Ishikawa (cell line): Measurements from ENCODE around the gene SH3GLB1.

ENCODE experiments used
- CEBPB ChIP-seq: IDR thresholded peaks from 2 replicates; pipeline ENCODE4 v1.6.1; 2012
- CREB1 ChIP-seq: IDR thresholded peaks from 2 replicates; pipeline ENCODE4 v1.6.1; 2012; ENCODE audit warnings: low read depth
- EGR1 ChIP-seq: IDR thresholded peaks from 2 replicates; pipeline ENCODE4 v1.6.1; 2012
- EP300 ChIP-seq: IDR thresholded peaks from 2 replicates; pipeline ENCODE4 v1.6.1; 2012; ENCODE audit warnings: borderline replicate concordance
- FOXM1 ChIP-seq: IDR thresholded peaks from 2 replicates; pipeline ENCODE4 v1.6.1; 2012; ENCODE audit warnings: low read depth, borderline replicate concordance
- NFIC ChIP-seq: IDR thresholded peaks from 2 replicates; pipeline ENCODE4 v1.6.1; 2012
- RAD21 ChIP-seq: IDR thresholded peaks from 2 replicates; pipeline ENCODE4 v1.6.1; 2012; ENCODE audit warnings: low read depth
- TAF1 ChIP-seq: IDR thresholded peaks from 2 replicates; pipeline ENCODE4 v1.6.1; 2012; ENCODE audit warnings: low read depth, mild to moderate bottlenecking
- TCF12 ChIP-seq: IDR thresholded peaks from 2 replicates; pipeline ENCODE4 v1.6.1; 2012; ENCODE audit warnings: low read depth
- TEAD4 ChIP-seq: IDR thresholded peaks from 2 replicates; pipeline ENCODE4 v1.6.1; 2012
- YY1 ChIP-seq: IDR thresholded peaks from 2 replicates; pipeline ENCODE4 v1.6.1; 2012; ENCODE audit warnings: low read depth
- ZBTB7A ChIP-seq: IDR thresholded peaks from 2 replicates; pipeline ENCODE4 v1.6.1; 2012; ENCODE audit warnings: low read depth
- TF ChIP-seq, protein P1 (sequence below): IDR thresholded peaks from 2 replicates; pipeline ENCODE4 v1.6.1; 2012
- TF ChIP-seq, protein P2 (sequence below): IDR thresholded peaks from 2 replicates; pipeline ENCODE4 v1.6.1; 2012
- TF ChIP-seq, protein P3 (sequence below): IDR thresholded peaks from 2 replicates; pipeline ENCODE4 v1.6.1; 2012; ENCODE audit warnings: low read depth, mild to moderate bottlenecking

SH3GLB1 gene

DNA sequence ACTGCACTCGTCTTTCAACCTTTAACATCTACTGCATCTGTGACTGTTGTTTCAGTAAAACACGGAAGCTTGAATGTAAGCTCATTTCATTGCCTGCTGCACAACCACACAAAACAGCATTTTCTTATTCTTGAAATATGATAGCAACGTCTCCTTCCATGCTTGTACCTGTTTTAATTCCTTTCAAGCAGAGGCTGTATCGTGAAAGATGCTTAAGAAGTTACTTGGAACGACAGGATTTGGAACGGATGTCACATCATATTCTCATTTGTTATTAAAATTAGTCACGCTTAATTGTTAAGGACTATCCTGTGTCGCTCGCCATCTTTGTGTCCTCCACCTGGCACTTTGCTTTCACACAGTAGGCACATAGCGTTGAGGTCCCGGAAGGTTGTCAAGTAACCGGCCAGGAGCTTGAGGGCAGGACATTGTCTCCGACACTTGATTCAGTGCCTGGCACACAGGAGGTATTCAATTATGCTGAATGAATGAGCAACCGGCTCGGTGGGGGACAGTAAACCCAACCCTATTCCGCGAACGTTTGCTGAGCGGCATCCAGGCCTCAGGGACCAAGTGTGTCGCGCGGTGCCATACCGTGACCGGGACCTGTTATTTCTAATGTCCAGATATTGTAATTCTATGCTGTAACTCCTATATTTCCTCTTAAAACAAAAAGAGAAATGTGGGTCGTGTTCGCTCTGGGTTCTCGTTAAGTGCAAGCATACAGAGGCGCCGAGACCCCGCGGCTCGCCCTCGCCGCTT is 499 bp upstream of the SH3GLB1 start:
- TF ChIP-seq FOXM1 (no peak), YY1 (peak; percentile 61)

DNA sequence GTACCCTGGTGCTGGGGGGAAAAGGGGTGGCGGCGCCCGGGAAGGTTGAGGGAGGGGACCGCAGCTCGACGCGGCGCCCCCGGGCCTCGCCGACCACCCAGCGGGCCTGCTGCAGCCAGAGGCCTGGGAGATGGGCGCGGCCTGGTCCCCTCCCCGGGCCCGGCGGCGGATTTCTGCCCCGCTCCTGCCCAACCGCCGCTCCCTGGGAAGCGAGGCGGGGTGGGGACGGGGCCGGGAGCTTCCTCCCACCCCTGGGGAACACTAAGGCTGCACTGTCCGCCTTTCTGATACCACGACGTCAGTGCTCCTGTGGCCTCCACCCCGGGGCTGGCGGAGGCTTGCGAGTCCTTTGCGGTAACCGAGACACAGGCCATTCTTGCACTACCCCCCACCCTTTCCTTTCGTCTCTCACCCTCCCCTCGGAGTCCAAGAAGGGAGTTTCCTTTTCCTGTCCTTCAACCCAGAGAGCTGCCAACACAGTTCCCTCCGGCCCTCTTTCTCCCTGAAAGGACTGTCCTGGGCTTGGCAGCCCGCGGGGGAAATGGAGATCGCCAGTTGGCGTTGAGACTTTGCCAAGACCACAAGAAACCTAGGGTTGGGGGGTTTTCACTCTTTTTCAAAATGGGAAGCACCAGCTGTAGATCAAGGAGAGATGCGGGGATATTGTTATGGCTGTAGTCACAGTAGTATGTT is 742 bp downstream of the SH3GLB1 start:
- TF ChIP-seq ZBTB7A, result peak; percentile 27; the same call in 1 of the 2 replicates
- TF ChIP-seq NFIC, result peak; percentile 16; the same call in 1 of the 2 replicates
- 0 out of 2 replicates have a peak, but pooled peaks have one; percentile 15 for TF ChIP-seq YY1
- TF ChIP-seq TCF12, result no peak; the same call in 1 of the 2 replicates

DNA sequence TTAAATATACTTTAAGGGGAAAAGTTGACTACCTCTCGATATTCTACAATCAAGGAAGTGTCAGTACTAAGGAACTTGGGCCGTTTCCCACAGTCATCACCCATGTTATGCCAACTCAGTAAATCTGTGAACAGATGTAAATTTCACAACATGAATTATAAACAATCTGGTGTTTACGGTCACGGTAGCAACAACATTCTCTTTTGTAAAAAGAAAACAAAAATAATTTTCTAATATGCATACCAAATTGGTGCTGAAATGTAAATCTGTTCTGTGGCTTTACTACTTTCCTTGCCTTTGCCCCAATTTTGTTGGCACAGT is 1.2 kb downstream of the SH3GLB1 start:
- TF ChIP-seq FOXM1 (no peak), CEBPB (no peak), EP300 (no peak)

DNA sequence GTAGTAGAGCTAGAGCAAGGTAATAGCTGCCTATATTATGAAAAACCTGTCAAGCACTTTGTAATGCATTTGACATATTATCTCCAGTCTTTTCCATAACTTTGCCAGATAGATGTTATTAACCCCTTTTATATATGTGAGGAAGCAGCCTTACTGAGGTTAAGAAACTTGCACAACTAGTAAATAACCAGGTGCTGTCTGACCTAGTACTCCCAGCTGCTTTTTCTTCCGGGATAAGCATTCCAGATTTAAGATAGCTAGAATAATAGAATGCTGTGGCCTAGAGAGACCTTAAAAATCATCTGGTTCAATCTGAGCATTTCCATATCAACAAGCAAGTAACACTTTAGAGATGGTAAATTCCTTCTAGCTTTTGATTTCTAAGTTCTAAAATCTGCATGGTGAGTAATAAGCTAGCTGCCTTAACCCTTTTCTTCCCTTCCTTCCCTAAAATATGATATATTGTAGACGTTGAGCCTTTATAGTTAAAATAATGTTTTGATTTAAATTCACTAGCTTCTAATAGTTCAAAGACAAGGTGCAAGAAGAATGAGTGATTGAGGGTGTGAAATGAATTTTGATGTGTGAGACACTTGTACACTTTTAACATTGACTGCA is 1.8 kb downstream of the SH3GLB1 start:
- TF ChIP-seq TCF12 (no peak), CREB1 (no peak), CEBPB (no peak), TEAD4 (no peak), YY1 (no peak), FOXM1 (no peak), ZBTB7A (no peak), TAF1 (no peak)
- TF ChIP-seq, protein P1, sequence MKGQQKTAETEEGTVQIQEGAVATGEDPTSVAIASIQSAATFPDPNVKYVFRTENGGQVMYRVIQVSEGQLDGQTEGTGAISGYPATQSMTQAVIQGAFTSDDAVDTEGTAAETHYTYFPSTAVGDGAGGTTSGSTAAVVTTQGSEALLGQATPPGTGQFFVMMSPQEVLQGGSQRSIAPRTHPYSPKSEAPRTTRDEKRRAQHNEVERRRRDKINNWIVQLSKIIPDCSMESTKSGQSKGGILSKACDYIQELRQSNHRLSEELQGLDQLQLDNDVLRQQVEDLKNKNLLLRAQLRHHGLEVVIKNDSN, result no peak

DNA sequence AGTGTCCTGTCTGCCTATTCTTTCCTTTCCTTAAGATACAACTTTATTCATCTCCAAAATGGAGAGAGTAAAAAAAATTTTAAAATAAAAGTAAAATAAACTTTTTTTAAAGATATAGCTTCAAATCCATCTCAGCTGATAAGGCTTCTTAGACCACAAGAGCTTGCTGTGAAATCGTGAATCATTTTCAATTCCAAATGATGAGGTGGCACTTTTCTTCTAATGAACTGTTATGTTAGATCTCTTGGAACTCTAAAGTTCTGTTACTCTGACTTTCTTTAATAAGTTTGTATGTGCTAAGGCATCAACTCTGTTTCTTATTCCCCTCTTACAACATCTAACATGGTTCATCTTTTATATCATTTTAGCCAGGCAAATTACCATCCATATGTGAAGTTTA is 4.5 kb downstream of the SH3GLB1 start:
- TF ChIP-seq CREB1 (no peak), TCF12 (no peak), RAD21 (no peak)
- TF ChIP-seq, protein P1, result no peak

DNA sequence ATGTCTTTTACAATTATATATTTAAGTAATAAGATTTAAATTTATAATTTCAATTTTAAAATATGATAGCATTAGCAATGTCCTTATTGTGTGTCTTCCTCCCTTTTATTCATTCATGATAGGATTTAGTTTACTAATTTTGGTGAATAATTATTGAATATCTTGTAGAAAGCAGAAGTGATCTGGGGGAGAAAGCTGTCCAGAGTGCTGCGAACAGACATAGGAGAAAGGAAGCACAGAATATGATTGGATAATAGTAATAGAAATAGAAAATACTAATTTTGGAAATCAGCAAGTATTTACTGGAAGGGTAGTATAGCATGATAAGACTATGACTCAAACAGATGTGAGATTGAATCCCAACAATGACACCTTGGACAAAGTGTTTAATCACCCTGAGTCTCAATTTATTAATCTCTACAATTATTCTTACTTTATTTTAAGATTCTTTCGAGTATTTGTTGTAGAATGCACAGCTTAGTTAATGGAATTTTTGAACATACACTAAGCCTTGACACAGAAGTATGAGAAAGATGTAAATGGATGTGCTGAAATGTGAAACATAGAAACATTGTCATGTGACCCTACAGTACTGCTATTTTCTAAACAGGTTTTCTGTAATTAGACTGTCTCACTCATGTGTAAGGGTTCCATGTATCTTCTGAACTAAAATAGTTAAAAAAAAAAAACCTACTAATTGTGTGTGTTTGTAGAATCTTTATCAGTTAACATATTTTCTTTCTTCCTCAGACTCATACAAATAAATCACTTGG is 7.9 kb downstream of the SH3GLB1 start:
- no peak for TF ChIP-seq YY1
- TF ChIP-seq, protein P2, sequence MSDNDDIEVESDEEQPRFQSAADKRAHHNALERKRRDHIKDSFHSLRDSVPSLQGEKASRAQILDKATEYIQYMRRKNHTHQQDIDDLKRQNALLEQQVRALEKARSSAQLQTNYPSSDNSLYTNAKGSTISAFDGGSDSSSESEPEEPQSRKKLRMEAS, result no peak
- TF ChIP-seq CREB1, result no peak
- no peak for TF ChIP-seq EGR1
- no peak for TF ChIP-seq NFIC
- no peak for TF ChIP-seq TCF12
- no peak for TF ChIP-seq FOXM1
- no peak for TF ChIP-seq RAD21
- no peak for TF ChIP-seq ZBTB7A
- TF ChIP-seq TAF1, result no peak

DNA sequence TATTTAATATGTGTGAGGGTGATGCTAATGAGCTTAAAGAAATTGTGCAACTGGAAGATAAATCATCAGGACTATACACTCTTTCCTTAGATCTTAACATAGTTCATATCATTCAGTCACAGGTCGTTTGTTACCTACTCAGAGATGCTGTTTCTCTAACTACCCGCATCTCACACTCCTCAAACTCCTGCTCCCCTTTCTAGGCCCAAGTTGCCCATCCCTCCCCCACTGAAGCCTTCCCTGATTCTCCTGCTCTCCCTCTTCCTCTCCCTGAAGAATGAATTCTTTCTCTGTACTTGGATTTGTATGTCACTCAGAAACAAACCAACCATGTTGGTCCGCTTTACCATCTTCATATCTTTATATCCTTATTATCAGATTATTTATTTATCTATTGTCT is 9.1 kb downstream of the SH3GLB1 start:
- TF ChIP-seq FOXM1 (no peak), CEBPB (no peak), TCF12 (no peak), TEAD4 (no peak), ZBTB7A (no peak), EP300 (no peak), TAF1 (no peak), CREB1 (no peak), YY1 (no peak), EGR1 (no peak), RAD21 (no peak), NFIC (no peak)
- TF ChIP-seq, protein P1, result no peak
- TF ChIP-seq, protein P3, sequence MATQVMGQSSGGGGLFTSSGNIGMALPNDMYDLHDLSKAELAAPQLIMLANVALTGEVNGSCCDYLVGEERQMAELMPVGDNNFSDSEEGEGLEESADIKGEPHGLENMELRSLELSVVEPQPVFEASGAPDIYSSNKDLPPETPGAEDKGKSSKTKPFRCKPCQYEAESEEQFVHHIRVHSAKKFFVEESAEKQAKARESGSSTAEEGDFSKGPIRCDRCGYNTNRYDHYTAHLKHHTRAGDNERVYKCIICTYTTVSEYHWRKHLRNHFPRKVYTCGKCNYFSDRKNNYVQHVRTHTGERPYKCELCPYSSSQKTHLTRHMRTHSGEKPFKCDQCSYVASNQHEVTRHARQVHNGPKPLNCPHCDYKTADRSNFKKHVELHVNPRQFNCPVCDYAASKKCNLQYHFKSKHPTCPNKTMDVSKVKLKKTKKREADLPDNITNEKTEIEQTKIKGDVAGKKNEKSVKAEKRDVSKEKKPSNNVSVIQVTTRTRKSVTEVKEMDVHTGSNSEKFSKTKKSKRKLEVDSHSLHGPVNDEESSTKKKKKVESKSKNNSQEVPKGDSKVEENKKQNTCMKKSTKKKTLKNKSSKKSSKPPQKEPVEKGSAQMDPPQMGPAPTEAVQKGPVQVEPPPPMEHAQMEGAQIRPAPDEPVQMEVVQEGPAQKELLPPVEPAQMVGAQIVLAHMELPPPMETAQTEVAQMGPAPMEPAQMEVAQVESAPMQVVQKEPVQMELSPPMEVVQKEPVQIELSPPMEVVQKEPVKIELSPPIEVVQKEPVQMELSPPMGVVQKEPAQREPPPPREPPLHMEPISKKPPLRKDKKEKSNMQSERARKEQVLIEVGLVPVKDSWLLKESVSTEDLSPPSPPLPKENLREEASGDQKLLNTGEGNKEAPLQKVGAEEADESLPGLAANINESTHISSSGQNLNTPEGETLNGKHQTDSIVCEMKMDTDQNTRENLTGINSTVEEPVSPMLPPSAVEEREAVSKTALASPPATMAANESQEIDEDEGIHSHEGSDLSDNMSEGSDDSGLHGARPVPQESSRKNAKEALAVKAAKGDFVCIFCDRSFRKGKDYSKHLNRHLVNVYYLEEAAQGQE, result no peak
- TF ChIP-seq, protein P2, result no peak
